Calu3 (cell line): ENCODE measurements around the gene VAC14. TPM values are rescaled to one million over a fixed set of nuclear protein-coding genes. Genes with fewer than 3 reads are reported as not detected.

ENCODE experiments used
- BruUV-seq: library from RNA; stranded (reverse); fragments of 400-500 nt; replicated peaks from 2 replicates; lab custom pipeline; 2021; lab: Mats Ljungman, UMichigan
- CTCF ChIA-PET: fragments of 300-600 bp; sonication (Branson Sonifier 250); formaldehyde crosslinking; loops from one replicate; lab custom pipeline; 2022; ENCODE audit warnings: antibody characterized with exemption; lab: Charles Lee
- DNase-seq: peaks from one replicate; pipeline ENCODE4 v3.0.0; 2022
- H3K27ac Mint-ChIP-seq: one replicate; pipeline ENCODE4 v1.8.0; 2022; ENCODE audit warnings: mixed read lengths; ENCODE audit not compliant: unreplicated experiment
- H3K27me3 Mint-ChIP-seq: one replicate; pipeline ENCODE4 v1.8.0; 2022; ENCODE audit warnings: mixed read lengths; ENCODE audit not compliant: unreplicated experiment
- H3K36me3 Mint-ChIP-seq: one replicate; pipeline ENCODE4 v1.8.0; 2022; ENCODE audit warnings: mild to moderate bottlenecking, moderate library complexity, mixed read lengths; ENCODE audit not compliant: insufficient read depth, unreplicated experiment
- H3K4me1 Mint-ChIP-seq: one replicate; pipeline ENCODE4 v1.8.0; 2022; ENCODE audit warnings: mild to moderate bottlenecking, low read depth, mixed read lengths; ENCODE audit not compliant: unreplicated experiment
- H3K4me3 Mint-ChIP-seq: one replicate; pipeline ENCODE4 v1.8.0; 2022; ENCODE audit warnings: mild to moderate bottlenecking, low read depth, moderate library complexity, mixed read lengths; ENCODE audit not compliant: unreplicated experiment
- H3K9me3 Mint-ChIP-seq: one replicate; pipeline ENCODE4 v1.8.0; 2022; ENCODE audit warnings: low read depth, mixed read lengths; ENCODE audit not compliant: unreplicated experiment
- CTCF ChIP-seq: fragments of 200-600 bp; IDR thresholded peaks from one replicate; pipeline ENCODE4 v1.8.0; 2022; ENCODE audit warnings: antibody characterized with exemption; ENCODE audit not compliant: unreplicated experiment
- intact Hi-C: fragments of 100-400 bp; cut with micrococcal nuclease; formaldehyde crosslinking; loops from one replicate; pipeline ENCODE4 v1.10.0; 2022; ENCODE audit not compliant: unreplicated experiment
- total RNA-seq: library from RNA; stranded (reverse); gene quantifications from 2 replicates; pipeline ENCODE4 v1.2.3, GENCODE V29; 2022

Gene VAC14
- total RNA-seq, 1 experiment from 2014 or later = 63.8 TPM

- CTCF ChIA-PET = no interaction called here
- TF ChIP-seq CTCF = no peak
- Mint-ChIP-seq H3K27ac (no peak overlapping the region), H3K4me3 (no peak overlapping the region), H3K9me3 (no peaks in the 10 kb centered on the region), H3K27me3 (no peaks in the 10 kb centered on the region), H3K4me1 (peaks cover 27% of the 10 kb centered on the region), H3K36me3 (peaks cover 24% of the 10 kb centered on the region)
- BruUV-seq = no TSS peak
- intact Hi-C loops = no loop called here
- DNase-seq = no peak
These were observed 102.1 kb downstream of the VAC14 start for GRCh38 chr16:70698901-70699300.

- DNase-seq = no peak
- Mint-ChIP-seq H3K27me3 (no peaks in the 10 kb centered on the region), H3K36me3 (peaks cover 23% of the 10 kb centered on the region), H3K4me1 (peaks cover 24% of the 10 kb centered on the region), H3K4me3 (no peak overlapping the region), H3K27ac (peak overlapping the region; percentile 37), H3K9me3 (no peaks in the 10 kb centered on the region)
- CTCF ChIA-PET = interaction anchor here (1.4 kb wide), 1 partner anchor 70 kb away, joined by 5 read pairs; no protein-coding TSS in a partner anchor
- TF ChIP-seq CTCF = no peak
- no TSS peak for BruUV-seq
- intact Hi-C loops = no loop called here
These were observed 103.3 kb downstream of the VAC14 start for GRCh38 chr16:70697594-70698170.

GRCh38 chr16:70696952-70697593 lies 103.9 kb downstream of the VAC14 start:
- DNase-seq = peak; percentile 71
- Mint-ChIP-seq H3K27ac (no peak overlapping the region), H3K9me3 (no peaks in the 10 kb centered on the region), H3K4me3 (no peak overlapping the region), H3K4me1 (peaks cover 24% of the 10 kb centered on the region), H3K27me3 (no peaks in the 10 kb centered on the region), H3K36me3 (peaks cover 17% of the 10 kb centered on the region)
- CTCF ChIA-PET = interaction anchor here (1.4 kb wide), 1 partner anchor 71 kb away, joined by 5 read pairs; no protein-coding TSS in a partner anchor
- intact Hi-C loops = no loop called here
- no TSS peak for BruUV-seq
- TF ChIP-seq CTCF = no peak

GRCh38 chr16:70696355-70696754 lies 104.6 kb downstream of the VAC14 start:
- Mint-ChIP-seq H3K27ac (no peak overlapping the region), H3K4me1 (peaks cover 24% of the 10 kb centered on the region), H3K9me3 (no peaks in the 10 kb centered on the region), H3K36me3 (peaks cover 17% of the 10 kb centered on the region), H3K27me3 (no peaks in the 10 kb centered on the region), H3K4me3 (no peak overlapping the region)
- no TSS peak for BruUV-seq
- no peak for TF ChIP-seq CTCF
- DNase-seq = no peak
- intact Hi-C loops = no loop called here
- CTCF ChIA-PET = interaction anchor here (1.4 kb wide), 1 partner anchor 72 kb away, joined by 5 read pairs; no protein-coding TSS in a partner anchor
